Measurements from ENCODE around the gene ADAMTS19. TPM values are rescaled to one million over a fixed set of nuclear protein-coding genes. Genes with fewer than 3 reads are reported as not detected.

The ADAMTS19 gene
- total RNA-seq, 2 donors from 2014 or later: 26.2 to 34.6 TPM

DNA sequence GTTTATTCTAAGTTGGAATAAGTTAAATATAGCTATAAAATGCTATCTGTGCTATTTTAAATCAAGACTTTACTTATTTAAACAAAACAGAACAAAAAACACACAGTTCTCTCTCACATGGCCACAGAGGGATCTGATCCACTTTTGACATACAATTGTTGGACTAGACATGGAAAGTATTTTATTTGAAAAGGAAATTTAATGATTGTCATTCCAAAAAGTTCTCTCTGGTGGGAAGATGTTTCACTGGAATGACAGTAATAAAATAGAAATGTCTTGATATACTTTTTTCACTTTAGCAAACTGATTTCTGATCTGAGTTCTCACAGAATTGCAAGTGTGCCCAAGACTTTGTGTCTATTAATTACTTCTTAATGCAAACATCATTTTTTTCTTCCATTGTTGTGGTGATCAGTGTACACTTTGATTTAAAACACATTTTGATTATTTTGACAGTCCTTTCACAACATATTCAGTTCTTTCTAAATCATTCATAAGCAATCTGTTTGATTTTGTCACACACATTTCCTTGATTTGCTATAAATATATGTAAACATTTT is 257.7 kb downstream of the ADAMTS19 start:
- H3K4me1 Mint-ChIP-seq: peaks cover 4% of the 10 kb centered on the region
- TF ChIP-seq, protein P1, sequence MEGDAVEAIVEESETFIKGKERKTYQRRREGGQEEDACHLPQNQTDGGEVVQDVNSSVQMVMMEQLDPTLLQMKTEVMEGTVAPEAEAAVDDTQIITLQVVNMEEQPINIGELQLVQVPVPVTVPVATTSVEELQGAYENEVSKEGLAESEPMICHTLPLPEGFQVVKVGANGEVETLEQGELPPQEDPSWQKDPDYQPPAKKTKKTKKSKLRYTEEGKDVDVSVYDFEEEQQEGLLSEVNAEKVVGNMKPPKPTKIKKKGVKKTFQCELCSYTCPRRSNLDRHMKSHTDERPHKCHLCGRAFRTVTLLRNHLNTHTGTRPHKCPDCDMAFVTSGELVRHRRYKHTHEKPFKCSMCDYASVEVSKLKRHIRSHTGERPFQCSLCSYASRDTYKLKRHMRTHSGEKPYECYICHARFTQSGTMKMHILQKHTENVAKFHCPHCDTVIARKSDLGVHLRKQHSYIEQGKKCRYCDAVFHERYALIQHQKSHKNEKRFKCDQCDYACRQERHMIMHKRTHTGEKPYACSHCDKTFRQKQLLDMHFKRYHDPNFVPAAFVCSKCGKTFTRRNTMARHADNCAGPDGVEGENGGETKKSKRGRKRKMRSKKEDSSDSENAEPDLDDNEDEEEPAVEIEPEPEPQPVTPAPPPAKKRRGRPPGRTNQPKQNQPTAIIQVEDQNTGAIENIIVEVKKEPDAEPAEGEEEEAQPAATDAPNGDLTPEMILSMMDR (conservative IDR thresholded peaks at IDR 0.05): no peak
- Histone ChIP-seq H3K9me3 (ENCODE audit: control insufficient read depth, low read length) (no peaks in the 10 kb centered on the region), H3K27me3 (ENCODE audit: control insufficient read depth, insufficient read depth, low read length, poor library complexity, severe bottlenecking) (no peaks in the 10 kb centered on the region), H3K4me3 (ENCODE audit: low read length) (no peak overlapping the region), H3K4me1 (ENCODE audit: control insufficient read depth, insufficient read depth, low read length) (no peaks in the 10 kb centered on the region), H3K36me3 (ENCODE audit: control insufficient read depth, insufficient read depth, low read length) (no peaks in the 10 kb centered on the region), H3K27ac (ENCODE audit: low read depth, low read length) (no peak overlapping the region), H3K9ac (ENCODE audit: extremely low read depth, low read length, poor library complexity, severe bottlenecking) (no peak overlapping the region)
- H3K27me3 Mint-ChIP-seq (ENCODE audit: insufficient read depth): no peaks in the 10 kb centered on the region
- H3K36me3 Mint-ChIP-seq (ENCODE audit: low read depth): peaks cover 25% of the 10 kb centered on the region
- H3K9me3 Mint-ChIP-seq: no peaks in the 10 kb centered on the region
- no peak overlapping the region for H3K27ac Mint-ChIP-seq
- DNase-seq: no peak
- no peak overlapping the region for H3K4me3 Mint-ChIP-seq

GRCh38 chr5:129718471-129719090 is 258.5 kb downstream of the ADAMTS19 start:
- H3K9ac ChIP-seq (ENCODE audit: extremely low read depth, low read length, poor library complexity, severe bottlenecking): no peak overlapping the region
- no peaks in the 10 kb centered on the region for H3K9me3 ChIP-seq (ENCODE audit: control insufficient read depth, low read length)
- H3K9me3 Mint-ChIP-seq: no peaks in the 10 kb centered on the region
- DNase-seq: no peak
- H3K36me3 Mint-ChIP-seq (ENCODE audit: low read depth): peaks cover 21% of the 10 kb centered on the region
- TF ChIP-seq, protein P1 (conservative IDR thresholded peaks at IDR 0.05): no peak
- no peak overlapping the region for H3K27ac ChIP-seq (ENCODE audit: low read depth, low read length)
- H3K4me3 ChIP-seq (ENCODE audit: low read length): no peak overlapping the region
- H3K4me1 ChIP-seq (ENCODE audit: control insufficient read depth, insufficient read depth, low read length): peaks cover 3% of the 10 kb centered on the region
- H3K27ac Mint-ChIP-seq: no peak overlapping the region
- H3K4me3 Mint-ChIP-seq: no peak overlapping the region
- H3K36me3 ChIP-seq (ENCODE audit: control insufficient read depth, insufficient read depth, low read length): no peaks in the 10 kb centered on the region
- no peaks in the 10 kb centered on the region for H3K27me3 ChIP-seq (ENCODE audit: control insufficient read depth, insufficient read depth, low read length, poor library complexity, severe bottlenecking)
- 94% methylated on average over 1 of the region's 1 CpG; no CpG with 5 or more reads in 1 of the 2 experiments for WGBS, 2 experiments (ENCODE audit: insufficient coverage in 1 of 2, insufficient read length in 1 of 2)
- H3K4me1 Mint-ChIP-seq: peaks cover 10% of the 10 kb centered on the region
- no peaks in the 10 kb centered on the region for H3K27me3 Mint-ChIP-seq (ENCODE audit: insufficient read depth)

- Mint-ChIP-seq H3K4me3 (peak overlapping the region; percentile 4), H3K27ac (peak overlapping the region; percentile 50), H3K9me3 (no peaks in the 10 kb centered on the region), H3K4me1 (peaks cover 36% of the 10 kb centered on the region), H3K36me3 (ENCODE audit: low read depth) (peaks cover 19% of the 10 kb centered on the region), H3K27me3 (ENCODE audit: insufficient read depth) (no peaks in the 10 kb centered on the region)
- Histone ChIP-seq H3K27ac (ENCODE audit: low read depth, low read length) (peak overlapping the region; percentile 24), H3K27me3 (ENCODE audit: control insufficient read depth, insufficient read depth, low read length, poor library complexity, severe bottlenecking) (no peaks in the 10 kb centered on the region), H3K9me3 (ENCODE audit: control insufficient read depth, low read length) (no peaks in the 10 kb centered on the region), H3K4me3 (ENCODE audit: low read length) (peak overlapping the region; percentile 4), H3K9ac (ENCODE audit: extremely low read depth, low read length, poor library complexity, severe bottlenecking) (no peak overlapping the region), H3K36me3 (ENCODE audit: control insufficient read depth, insufficient read depth, low read length) (no peaks in the 10 kb centered on the region), H3K4me1 (ENCODE audit: control insufficient read depth, insufficient read depth, low read length) (peaks cover 6% of the 10 kb centered on the region)
- TF ChIP-seq, protein P1 (conservative IDR thresholded peaks at IDR 0.05): no peak
- DNase-seq: no peak
- WGBS, 2 experiments (ENCODE audit: insufficient coverage in 1 of 2, insufficient read length in 1 of 2): 17 to 19% methylated on average over 2 of the region's 2 CpGs
Observed at GRCh38 chr5:129724222-129724621, 264.1 kb downstream of the ADAMTS19 start.

Data from endodermal cell (in vitro differentiated cells).